Stimulated activated CD8-positive, alpha-beta memory T cell treated with anti-CD3 and anti-CD28 coated beads, Interleukin-12 subunit alpha, Interleukin-12 subunit beta, amount 100 ng/mL, for 24 hours (primary cell): ENCODE results near the gene ISM1.

ENCODE experiments used
- DNase-seq: peaks from one replicate; pipeline ENCODE4 v3.0.0-alpha.2; 2020; ENCODE audit errors: extremely low read depth

Gene ISM1

GRCh38 chr20:13348311-13349234 lies 127.5 kb downstream of the ISM1 start:
- DNase-seq: no peak

- DNase-seq: no peak
Observed at GRCh38 chr20:13349235-13349604, 128.1 kb downstream of the ISM1 start.
